Type B pancreatic cell (in vitro differentiated cells): Measurements from ENCODE around the gene ANKRD61. TPM values are rescaled to one million over a fixed set of nuclear protein-coding genes. Genes with fewer than 3 reads are reported as not detected.
"Not testable (repeated sequence)": the region's sequence is repeated elsewhere in the genome, so short reads cannot be mapped to it uniquely, and the experiment has no call there.

Experiments used
- DNase-seq: peaks from one replicate; pipeline ENCODE4 v3.0.0; 2021; ENCODE audit warnings: mixed read lengths; ENCODE audit not compliant: unreplicated experiment; ENCODE audit errors: extremely low spot score
- H3K27ac Mint-ChIP-seq: 2 replicates; pipeline ENCODE4 v1.8.0; 2021; ENCODE audit warnings: mild to moderate bottlenecking, mixed read lengths
- H3K27me3 Mint-ChIP-seq: 2 replicates; pipeline ENCODE4 v1.8.0; 2021; ENCODE audit warnings: mixed read lengths
- H3K36me3 Mint-ChIP-seq: 2 replicates; pipeline ENCODE4 v1.8.0; 2021; ENCODE audit warnings: mixed read lengths
- H3K4me1 Mint-ChIP-seq: one replicate; pipeline ENCODE4 v1.8.0; 2021; ENCODE audit warnings: mixed read lengths; ENCODE audit not compliant: unreplicated experiment
- H3K4me3 Mint-ChIP-seq: 2 replicates; pipeline ENCODE4 v1.8.0; 2021; ENCODE audit warnings: mild to moderate bottlenecking, mixed read lengths
- H3K9me3 Mint-ChIP-seq: 2 replicates; pipeline ENCODE4 v1.8.0; 2021; ENCODE audit warnings: mixed read lengths
- CTCF ChIP-seq: fragments of 200-600 bp; sonication (generic); conservative IDR thresholded peaks from 2 replicates; pipeline ENCODE4 v1.5.0; 2021; ENCODE audit warnings: antibody characterized with exemption, mild to moderate bottlenecking
- total RNA-seq: library from RNA; stranded (reverse); gene quantifications from 2 replicates; pipeline ENCODE4 v1.2.1, GENCODE V29; 2021; ENCODE audit warnings: low replicate concordance

ANKRD61 gene
- total RNA-seq, 1 donor from 2014 or later = 0.31 TPM

GRCh38 chr7:6074612-6075380, 43.6 kb downstream of the ANKRD61 start:
- Mint-ChIP-seq H3K9me3 (no peaks in the 10 kb centered on the region), H3K27me3 (no peaks in the 10 kb centered on the region), H3K4me3 (no peak overlapping the region), H3K36me3 (no peaks in the 10 kb centered on the region), H3K27ac (no peak overlapping the region), H3K4me1 (no peaks in the 10 kb centered on the region)
- TF ChIP-seq CTCF = no peak
- DNase-seq = no peak

- Mint-ChIP-seq H3K9me3 (no peaks in the 10 kb centered on the region), H3K4me3 (no peak overlapping the region), H3K4me1 (no peaks in the 10 kb centered on the region), H3K27me3 (no peaks in the 10 kb centered on the region), H3K27ac (no peak overlapping the region), H3K36me3 (no peaks in the 10 kb centered on the region)
- no peak for TF ChIP-seq CTCF
- no peak for DNase-seq
Observed at GRCh38 chr7:6078548-6078947, 47.4 kb downstream of the ANKRD61 start.

- not testable (repeated sequence) for H3K27ac Mint-ChIP-seq, H3K4me3 Mint-ChIP-seq, DNase-seq, H3K9me3 Mint-ChIP-seq, H3K27me3 Mint-ChIP-seq, H3K36me3 Mint-ChIP-seq, H3K4me1 Mint-ChIP-seq
Observed at GRCh38 chr7:6083047-6083446, 51.9 kb downstream of the ANKRD61 start.

Other genes starting within 250 kb of the ANKRD61 start
- 26.9 and 35.8 TPM in 2 replicates for gene RNF216, start 249.7 kb upstream of the ANKRD61 start, total RNA-seq
- gene OCM, start 150.6 kb upstream of the ANKRD61 start, total RNA-seq = not detected in 2 replicates
- gene CCZ1, start 132.6 kb upstream of the ANKRD61 start, total RNA-seq = 78.3 and 82.6 TPM in 2 replicates
- 0.36 and 0.85 TPM in 2 replicates for gene RSPH10B, start 60.7 kb upstream of the ANKRD61 start, total RNA-seq
- 20.6 and 22.6 TPM in 2 replicates for gene PMS2, start 22.3 kb upstream of the ANKRD61 start, total RNA-seq
- gene AIMP2, start 22.1 kb upstream of the ANKRD61 start, total RNA-seq = 40.2 and 40.5 TPM in 2 replicates
- gene EIF2AK1, start 27.8 kb downstream of the ANKRD61 start, total RNA-seq = 107 and 118 TPM in 2 replicates
- gene USP42, start 73.6 kb downstream of the ANKRD61 start, total RNA-seq = 17.0 and 19.7 TPM in 2 replicates
- 31.1 and 36.6 TPM in 2 replicates for gene CYTH3, start 241.2 kb downstream of the ANKRD61 start, total RNA-seq